HCT116 (cell line): ENCODE data around the gene PRKACA. TPM values are rescaled to one million over a fixed set of nuclear protein-coding genes. Genes with fewer than 3 reads are reported as not detected.

Experiments
- ATAC-seq: fragments of 200-7000 bp; cut with Tn5 transposase; 2 replicates; pipeline ENCODE4 v1.9.1; 2020; ENCODE audit warnings: mild to moderate bottlenecking, moderate library complexity
- BruUV-seq: library from RNA; stranded (reverse); fragments of 400-500 nt; replicated peaks from 2 replicates; lab custom pipeline; 2021; lab: Mats Ljungman, UMichigan
- CTCF ChIA-PET: fragments of 300-600 bp; sonication (Branson Sonifier 250); formaldehyde crosslinking; loops from one replicate; lab custom pipeline; 2021; ENCODE audit warnings: antibody characterized with exemption; lab: Charles Lee
- POLR2A ChIA-PET: fragments of 300-600, 350-600 bp; sonication (Branson Sonifier 250); formaldehyde crosslinking; loops from one replicate; lab custom pipeline; 2021; ENCODE audit warnings: antibody characterized with exemption; lab: Charles Lee
- RAD21 ChIA-PET, 2 experiments: fragments of 300-600 bp; sonication (Branson Sonifier 250); formaldehyde crosslinking; loops; one replicate each; lab custom pipeline; 2023; ENCODE audit warnings: low total read pairs in 2 of 2; ENCODE audit not compliant: uncharacterized antibody in 2 of 2, unreplicated experiment in 2 of 2, low non-redundant PET in 1 of 2; lab: Charles Lee
- DNase-seq: peaks from one replicate; pipeline ENCODE4 v3.0.0-alpha.2; 2010; ENCODE audit warnings: low read depth, low spot score
- H2AFZ ChIP-seq: fragments of 200-600 bp; shearing (Covaris generic), sonication (generic); 2 replicates; pipeline ENCODE4 v1.6.1; 2017; ENCODE audit warnings: low read depth, mixed run types, mixed read lengths, antibody characterized with exemption, low read length; ENCODE audit not compliant: poor library complexity, severe bottlenecking
- H3K27ac ChIP-seq: 2 replicates; pipeline ENCODE4 v1.5.1; 2012; ENCODE audit warnings: low read depth, low read length
- H3K27me3 ChIP-seq: fragments of 200-600 bp; sonication (generic); 2 replicates; pipeline ENCODE4 v1.6.1; 2016; ENCODE audit warnings: mixed run types, low read length, mixed read lengths; ENCODE audit not compliant: insufficient read depth
- H3K36me3 ChIP-seq, 2 experiments: fragments of 200-500 bp in 1 of 2; fragments of 200-600 bp in 1 of 2; sonication (Bioruptor generic) in 1 of 2; sonication (generic) in 1 of 2; 2 replicates each; pipeline versions ENCODE4 v1.5.1 to v1.6.1; 2014 to 2016; ENCODE audit warnings: low read length in 2 of 2, inconsistent platforms in 1 of 2, mixed read lengths in 1 of 2, mixed run types in 1 of 2; ENCODE audit not compliant: insufficient read depth in 2 of 2, control insufficient read depth in 1 of 2
- H3K4me1 ChIP-seq, 2 experiments: fragments of 200-600 bp in 1 of 2; sonication (generic) in 1 of 2; 2 replicates each; pipeline versions ENCODE4 v1.5.1 to v1.6.1; 2012 to 2017; ENCODE audit warnings: low read length in 2 of 2, inconsistent platforms in 1 of 2, mild to moderate bottlenecking in 1 of 2, mixed read lengths in 1 of 2, mixed run types in 1 of 2, moderate library complexity in 1 of 2; ENCODE audit not compliant: insufficient read depth in 2 of 2, control insufficient read depth in 1 of 2
- H3K4me2 ChIP-seq: fragments of 200-600 bp; sonication (generic); 2 replicates; pipeline ENCODE4 v1.6.1; 2017; ENCODE audit warnings: mixed run types, low read length, mixed read lengths
- H3K4me3 ChIP-seq, 2 experiments: fragments of 200-600 bp in 1 of 2; sonication (generic) in 1 of 2; replicated peaks in 1 of 2; 2 replicates each; pipeline ENCODE4 v1.5.1; 2011 to 2016; ENCODE audit warnings: low read length in 2 of 2, control low read depth in 1 of 2, low read depth in 1 of 2, mild to moderate bottlenecking in 1 of 2, mixed read lengths in 1 of 2, mixed run types in 1 of 2
- H3K79me2 ChIP-seq: fragments of 200-600 bp; sonication (generic); 2 replicates; pipeline ENCODE4 v1.6.1; 2017; ENCODE audit warnings: mild to moderate bottlenecking, mixed run types, low read length, moderate library complexity, mixed read lengths; ENCODE audit not compliant: insufficient read depth
- H3K9ac ChIP-seq: fragments of 200-600 bp; sonication (generic); 2 replicates; pipeline ENCODE4 v1.6.1; 2016; ENCODE audit warnings: low read length, mixed read lengths
- H3K9me2 ChIP-seq: fragments of 200-600 bp; sonication (generic), shearing (Covaris generic); 2 replicates; pipeline ENCODE4 v1.6.1; 2017; ENCODE audit warnings: mixed run types, mild to moderate bottlenecking, moderate library complexity; ENCODE audit not compliant: insufficient read depth
- H3K9me3 ChIP-seq, 2 experiments: fragments of 200-500 bp in 1 of 2; fragments of 200-600 bp in 1 of 2; sonication (Bioruptor generic) in 1 of 2; sonication (generic) in 1 of 2; 2 replicates each; pipeline ENCODE4 v1.6.1; 2014 to 2017; ENCODE audit warnings: low read length in 2 of 2, mixed read lengths in 2 of 2, inconsistent platforms in 1 of 2, low read depth in 1 of 2, mild to moderate bottlenecking in 1 of 2, mixed run types in 1 of 2, moderate library complexity in 1 of 2; ENCODE audit not compliant: control insufficient read depth in 1 of 2, insufficient read depth in 1 of 2
- H4K20me1 ChIP-seq: fragments of 200-600 bp; sonication (generic), shearing (Covaris generic); 2 replicates; pipeline ENCODE4 v1.6.1; 2017; ENCODE audit warnings: mixed run types, mild to moderate bottlenecking, moderate library complexity; ENCODE audit not compliant: insufficient read depth
- ELF1 ChIP-seq: IDR thresholded peaks from 2 replicates; pipeline ENCODE4 v1.6.1; 2012; ENCODE audit warnings: low read depth, borderline replicate concordance
- POLR2AphosphoS5 ChIP-seq: IDR thresholded peaks from 2 replicates; pipeline ENCODE4 v1.6.1; 2011; ENCODE audit warnings: mild to moderate bottlenecking, low read depth, low read length, moderate library complexity
- SIN3A ChIP-seq: IDR thresholded peaks from 2 replicates; pipeline ENCODE4 v1.6.1; 2012; ENCODE audit warnings: low read depth
- TCF7L2 ChIP-seq: IDR thresholded peaks from 2 replicates; pipeline ENCODE4 v1.7.0; 2011; ENCODE audit warnings: borderline replicate concordance, inconsistent platforms; ENCODE audit not compliant: insufficient read depth, insufficient read length; ENCODE audit errors: extremely low read depth
- YY1 ChIP-seq: IDR thresholded peaks from 2 replicates; pipeline ENCODE4 v1.6.1; 2011; ENCODE audit warnings: low read length, low read depth, moderate library complexity, mild to moderate bottlenecking; ENCODE audit not compliant: insufficient replicate concordance; ENCODE audit errors: extremely low read depth
- ZFX ChIP-seq: fragments of 450-650 bp; IDR thresholded peaks from 2 replicates; pipeline ENCODE4 v1.6.1; 2017
- intact Hi-C: fragments of 100-400 bp; cut with micrococcal nuclease; formaldehyde crosslinking; loops from 2 replicates; pipeline ENCODE4 v1.10.0; 2022
- total RNA-seq: library from RNA; stranded (reverse); gene quantifications from one replicate; pipeline ENCODE4 v1.2.1, GENCODE V29; 2021; ENCODE audit not compliant: unreplicated experiment
- TF ChIP-seq, protein P1 (sequence below): IDR thresholded peaks from 2 replicates; pipeline ENCODE4 v1.6.1; 2011; ENCODE audit warnings: mild to moderate bottlenecking, low read length, moderate library complexity; ENCODE audit not compliant: insufficient replicate concordance; ENCODE audit errors: extremely low read depth
- TF ChIP-seq, protein P2 (sequence below): IDR thresholded peaks from 2 replicates; pipeline ENCODE4 v1.6.1; 2012

The PRKACA gene
- total RNA-seq, 1 experiment from 2014 or later = 95.7 TPM

DNA sequence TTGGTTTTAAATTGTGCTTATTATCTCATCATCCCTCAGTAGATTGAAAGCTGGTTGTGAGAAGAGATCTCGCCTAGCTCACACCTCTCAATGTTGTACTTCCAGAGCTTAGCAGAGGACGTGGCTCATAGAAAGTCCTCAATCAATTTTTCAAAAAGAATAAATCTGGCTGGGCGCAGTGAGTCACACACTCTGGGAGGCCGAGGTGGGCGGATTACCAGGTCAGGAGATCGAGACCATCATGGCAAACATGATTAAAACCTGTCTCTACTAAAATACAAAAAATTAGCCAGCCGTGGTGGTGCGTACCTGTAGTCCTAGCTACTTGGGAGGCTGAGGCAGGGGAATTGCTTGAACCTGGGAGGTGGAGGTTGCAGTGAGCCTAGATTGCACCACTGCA is 23.5 kb upstream of the PRKACA start (continued):
- TF ChIP-seq ELF1 (no peak), TCF7L2 (no peak)
- TF ChIP-seq, protein P1, sequence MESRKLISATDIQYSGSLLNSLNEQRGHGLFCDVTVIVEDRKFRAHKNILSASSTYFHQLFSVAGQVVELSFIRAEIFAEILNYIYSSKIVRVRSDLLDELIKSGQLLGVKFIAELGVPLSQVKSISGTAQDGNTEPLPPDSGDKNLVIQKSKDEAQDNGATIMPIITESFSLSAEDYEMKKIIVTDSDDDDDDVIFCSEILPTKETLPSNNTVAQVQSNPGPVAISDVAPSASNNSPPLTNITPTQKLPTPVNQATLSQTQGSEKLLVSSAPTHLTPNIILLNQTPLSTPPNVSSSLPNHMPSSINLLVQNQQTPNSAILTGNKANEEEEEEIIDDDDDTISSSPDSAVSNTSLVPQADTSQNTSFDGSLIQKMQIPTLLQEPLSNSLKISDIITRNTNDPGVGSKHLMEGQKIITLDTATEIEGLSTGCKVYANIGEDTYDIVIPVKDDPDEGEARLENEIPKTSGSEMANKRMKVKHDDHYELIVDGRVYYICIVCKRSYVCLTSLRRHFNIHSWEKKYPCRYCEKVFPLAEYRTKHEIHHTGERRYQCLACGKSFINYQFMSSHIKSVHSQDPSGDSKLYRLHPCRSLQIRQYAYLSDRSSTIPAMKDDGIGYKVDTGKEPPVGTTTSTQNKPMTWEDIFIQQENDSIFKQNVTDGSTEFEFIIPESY = no peak

DNA sequence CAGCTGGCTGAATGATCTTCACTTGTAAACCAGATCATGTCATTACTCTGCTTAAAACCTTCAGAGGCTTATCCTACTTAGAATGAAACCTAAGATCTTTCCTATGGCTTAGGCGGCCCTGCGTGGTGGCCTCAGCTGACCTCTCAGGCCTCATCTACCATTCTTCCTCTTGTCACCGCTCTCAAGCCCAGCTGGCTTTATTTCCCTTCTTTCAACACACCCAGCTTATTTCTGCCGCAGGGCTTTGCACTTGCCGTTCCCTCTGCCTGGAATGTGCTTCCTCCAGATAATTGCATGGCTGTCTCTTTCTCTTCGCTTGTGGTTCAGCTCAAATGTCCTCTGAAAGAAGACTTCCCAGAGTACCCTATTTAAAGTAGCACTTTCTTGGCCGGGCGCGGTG is 22.4 kb upstream of the PRKACA start:
- no peaks in the 10 kb centered on the region for H4K20me1 ChIP-seq
- no TSS peak for BruUV-seq
- CTCF ChIA-PET = interaction anchor here (0.8 kb wide), 1 partner anchor 9 kb away, joined by 4 read pairs; no protein-coding TSS in a partner anchor
- H3K36me3 ChIP-seq = no peaks in the 10 kb centered on the region
- intact Hi-C loops = loop anchor here (5.0 kb wide), 3 partner anchors 267 to 347 kb away; no protein-coding TSS in a partner anchor
- no peaks in the 10 kb centered on the region for H3K9me3 ChIP-seq
- no peak for DNase-seq
- H3K9ac ChIP-seq = no peak overlapping the region
- POLR2A ChIA-PET = interaction anchor here (0.7 kb wide), 1 partner anchor 10 kb away, joined by 3 read pairs; no protein-coding TSS in a partner anchor
- H3K27me3 ChIP-seq = no peaks in the 10 kb centered on the region
- no peak overlapping the region for H3K4me3 ChIP-seq
- H3K9me2 ChIP-seq = no peaks in the 10 kb centered on the region
- ATAC-seq = no peak
- TF ChIP-seq, protein P2, sequence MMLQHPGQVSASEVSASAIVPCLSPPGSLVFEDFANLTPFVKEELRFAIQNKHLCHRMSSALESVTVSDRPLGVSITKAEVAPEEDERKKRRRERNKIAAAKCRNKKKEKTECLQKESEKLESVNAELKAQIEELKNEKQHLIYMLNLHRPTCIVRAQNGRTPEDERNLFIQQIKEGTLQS = no peak
- TF ChIP-seq SIN3A (no peak), POLR2AphosphoS5 (no peak), TCF7L2 (no peak), YY1 (no peak), ZFX (no peak)
- peaks cover 13 to 26% of the 10 kb centered on the region in 2 experiments for H3K4me1 ChIP-seq
- no peak overlapping the region for H3K27ac ChIP-seq
- RAD21 ChIA-PET = no interaction called here
- no peak overlapping the region for H3K4me2 ChIP-seq
- H2AFZ ChIP-seq = no peak overlapping the region
- peaks cover 19% of the 10 kb centered on the region for H3K79me2 ChIP-seq
